ENCODE results near the gene NOC4L.

The NOC4L gene

GRCh38 chr12:132158677-132159554, 14.7 kb downstream of the NOC4L start:
- no peak for DNase-seq

DNA sequence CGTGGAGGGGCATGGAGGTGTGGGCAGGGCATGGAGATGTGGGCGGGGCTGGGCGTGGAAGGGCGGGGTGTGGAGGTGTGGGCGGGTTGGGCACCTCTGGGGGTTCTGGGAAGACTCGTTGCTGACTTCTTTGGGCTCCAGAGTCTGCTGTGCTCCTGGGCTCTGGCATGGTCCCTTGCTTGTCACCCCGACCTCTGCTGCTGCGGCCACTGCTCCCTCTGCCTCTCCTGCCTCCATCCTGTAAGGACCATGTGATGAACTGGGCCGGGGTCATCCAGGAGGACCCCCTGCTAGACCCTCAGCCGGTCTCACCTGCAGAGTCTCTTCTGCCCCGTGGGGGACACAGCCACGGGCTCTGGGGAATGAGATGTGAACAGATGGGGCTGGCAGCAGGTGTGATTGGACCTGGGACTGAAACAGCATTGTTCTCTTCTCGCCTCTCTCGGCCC, 15.3 kb downstream of the NOC4L start:
- no peak for DNase-seq

GRCh38 chr12:132160016-132160415, 15.8 kb downstream of the NOC4L start:
- DNase-seq, result no peak

GRCh38 chr12:132160601-132161035, 16.4 kb downstream of the NOC4L start:
- DNase-seq, result no peak

GRCh38 chr12:132161036-132161781, 17.0 kb downstream of the NOC4L start:
- DNase-seq, result no peak

DNA sequence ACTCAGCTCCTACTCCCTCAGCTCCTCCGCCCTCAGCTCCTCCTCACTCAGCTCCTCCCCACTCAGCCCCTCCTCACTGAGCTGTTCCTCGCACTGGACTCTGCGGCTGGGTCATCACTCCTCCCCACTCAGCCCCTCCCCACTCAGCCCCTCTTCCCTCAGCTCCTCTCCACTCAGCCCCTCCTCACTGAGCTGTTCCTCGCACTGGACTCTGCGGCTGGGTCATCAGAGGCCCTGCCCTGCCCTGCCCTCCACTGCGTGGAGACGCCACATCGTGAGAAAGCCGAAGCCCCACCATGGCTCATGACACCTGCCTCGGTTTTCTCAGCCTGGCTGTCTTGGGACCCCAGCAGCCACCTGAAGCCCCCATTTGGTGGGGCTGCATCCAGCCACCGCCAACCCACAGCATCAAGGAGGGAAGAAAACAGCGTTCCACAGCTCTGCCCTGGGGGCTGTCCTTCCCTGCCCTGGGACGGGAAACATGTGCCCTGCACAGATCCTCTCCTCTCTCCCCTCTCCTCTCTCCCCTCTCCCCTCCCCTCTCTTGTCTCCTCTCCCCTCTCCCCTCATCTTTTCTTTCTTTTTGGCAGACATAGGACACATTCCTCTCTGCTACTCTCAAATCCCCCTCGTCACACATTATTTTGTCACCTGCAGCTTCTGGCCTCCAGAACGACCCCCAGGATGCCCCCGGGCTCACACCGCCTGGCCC, 17.7 kb downstream of the NOC4L start:
- DNase-seq, result no peak

DNA sequence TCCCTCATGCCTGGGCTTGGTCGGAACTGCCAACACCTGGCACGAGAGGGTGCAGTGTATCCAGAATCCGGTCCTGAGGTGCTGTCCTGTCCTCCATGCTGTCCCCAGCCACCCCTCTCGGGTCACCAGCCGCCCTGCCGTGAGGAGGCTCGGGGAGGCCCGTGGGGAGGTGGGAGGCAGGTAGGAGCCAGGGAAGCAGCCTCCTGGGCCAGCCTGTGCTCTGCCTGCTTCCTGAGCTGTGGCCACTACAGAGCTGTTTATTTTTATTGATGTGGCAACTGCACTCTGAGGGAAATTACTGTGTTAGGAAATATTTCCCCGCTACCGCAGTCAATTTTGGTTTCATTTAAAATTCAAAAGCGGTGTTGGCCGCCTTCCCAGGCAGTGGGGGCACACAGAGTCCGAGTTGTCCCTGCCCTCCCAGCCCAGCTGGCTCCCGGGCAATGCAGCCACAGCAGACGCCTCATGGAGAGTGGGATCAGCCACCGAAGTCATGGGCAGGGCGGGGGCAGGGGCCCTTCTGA, 18.3 kb downstream of the NOC4L start:
- DNase-seq, result no peak

DNA sequence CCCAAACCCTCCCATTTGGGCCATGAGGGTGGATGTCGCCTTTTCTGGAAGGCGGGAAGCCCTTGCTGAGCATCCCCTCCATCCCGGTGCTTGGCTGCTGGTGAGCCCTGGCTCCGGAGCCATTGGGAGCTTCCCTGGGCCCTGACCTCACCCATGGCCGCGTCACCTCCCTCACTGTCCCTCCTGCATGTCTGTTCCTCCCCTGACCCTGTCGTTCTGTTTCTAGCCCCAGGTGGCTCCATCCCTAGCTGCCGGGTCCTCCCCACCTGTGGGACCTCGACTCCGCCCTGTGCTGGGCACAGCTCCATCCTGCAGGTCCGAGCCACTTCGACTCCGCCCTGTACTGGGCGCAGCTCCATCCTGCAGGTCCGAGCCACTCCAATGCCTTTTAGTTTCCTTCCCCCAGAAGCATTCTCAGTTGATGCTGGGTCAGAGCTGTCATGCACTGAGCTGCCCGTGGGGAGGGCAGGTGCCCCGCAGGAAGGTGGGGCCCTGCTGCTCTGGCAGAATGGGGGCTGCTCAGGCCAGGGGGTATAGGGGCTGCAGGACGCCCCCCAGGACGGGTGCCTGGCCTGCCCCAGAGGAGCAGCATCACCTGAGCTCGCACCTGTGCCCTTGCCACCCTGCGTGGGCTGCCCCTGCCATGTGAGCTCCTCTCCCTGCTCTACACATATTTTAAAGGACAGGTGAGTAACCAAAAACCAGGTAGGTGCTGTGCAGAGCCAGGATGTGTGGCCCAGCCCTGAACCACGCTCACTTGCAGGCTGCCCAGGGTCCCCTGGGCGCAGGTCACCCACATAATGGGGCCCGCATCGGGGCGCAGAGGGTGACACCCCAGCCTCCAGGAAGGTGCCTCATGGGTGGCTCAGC, 19.0 kb downstream of the NOC4L start:
- no peak for DNase-seq

DNA sequence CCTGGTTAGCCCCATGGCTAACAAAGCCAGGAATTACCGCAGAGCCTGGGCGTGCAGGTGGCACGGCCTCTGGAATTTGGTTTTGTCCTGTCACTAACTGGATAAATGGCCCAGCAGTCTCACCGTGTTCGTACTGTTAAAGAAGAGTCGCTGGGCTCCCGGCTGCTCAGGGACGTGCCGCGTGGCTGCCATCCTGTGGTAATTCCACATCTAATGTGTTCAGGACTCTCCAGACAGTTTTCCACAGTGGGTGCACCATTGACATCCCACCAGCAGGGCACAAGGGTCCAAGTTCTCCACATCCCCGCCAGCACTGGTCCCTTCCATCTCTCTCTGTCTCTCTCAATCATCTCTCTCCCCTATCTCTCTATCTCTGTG, 19.6 kb downstream of the NOC4L start:
- DNase-seq, result no peak

GRCh38 chr12:132164426-132164825, 20.2 kb downstream of the NOC4L start:
- no peak for DNase-seq

GRCh38 chr12:132165584-132165983, 21.3 kb downstream of the NOC4L start:
- DNase-seq, result no peak

- no peak for DNase-seq
These were observed 21.8 kb downstream of the NOC4L start for GRCh38 chr12:132166093-132166492.

DNA sequence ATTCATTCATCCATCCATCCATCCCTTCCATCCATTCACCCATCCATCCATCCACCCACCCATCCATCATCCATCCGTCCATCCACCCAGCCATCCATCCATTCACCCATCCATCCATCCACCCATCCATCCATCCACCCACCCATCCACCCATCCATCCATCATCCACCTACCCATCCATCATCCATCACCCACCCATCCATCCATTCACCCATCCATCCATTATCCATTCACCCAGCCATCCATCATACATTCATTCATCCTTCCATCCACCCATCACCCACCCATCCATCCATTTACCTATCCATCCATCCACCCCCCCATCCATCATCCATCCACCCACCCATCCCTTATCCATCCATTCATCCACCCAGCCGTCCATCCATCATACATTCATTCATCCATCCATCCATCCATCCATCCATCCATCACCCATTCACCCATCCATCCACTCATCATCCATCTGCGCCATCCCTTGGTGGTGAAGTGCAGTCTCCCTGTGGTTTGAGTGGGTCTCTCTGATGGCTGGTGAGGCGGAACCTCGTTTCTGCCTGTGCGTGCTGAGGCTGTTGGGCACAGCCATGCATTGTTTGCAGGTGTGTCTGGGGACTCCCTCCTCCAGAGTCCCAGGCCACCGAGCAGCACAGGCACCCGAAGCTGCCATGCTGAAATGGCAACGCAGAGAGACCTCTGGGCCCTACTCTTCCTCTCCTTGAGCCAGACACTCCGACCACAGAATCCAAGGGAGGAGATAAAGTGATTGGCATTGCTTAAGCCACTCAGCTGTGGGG, 22.7 kb downstream of the NOC4L start:
- no peak for DNase-seq

- DNase-seq, result no peak
These were observed 23.5 kb downstream of the NOC4L start for GRCh38 chr12:132167611-132168310.

GRCh38 chr12:132168311-132169031, 24.2 kb downstream of the NOC4L start:
- no peak for DNase-seq

GRCh38 chr12:132169376-132169775, 25.1 kb downstream of the NOC4L start:
- DNase-seq, result no peak

- no peak for DNase-seq
These were observed 25.9 kb downstream of the NOC4L start for GRCh38 chr12:132170094-132170636.

GRCh38 chr12:132170637-132171292, 26.5 kb downstream of the NOC4L start:
- DNase-seq, result no peak
